ENCODE data around the gene FMNL2.

GRCh38 chr2:152466980-152467676 is 132.2 kb downstream of the FMNL2 start:
- no peak for TF ChIP-seq CTCF (IDR thresholded peaks at IDR 0.05; ENCODE audit: low read length)
- TF ChIP-seq EZH2 (IDR thresholded peaks at IDR 0.05; ENCODE audit: borderline replicate concordance, low read length) = no peak
